Subcutaneous abdominal adipose tissue (tissue), 5 donors: ENCODE data around the gene SRGAP1.
"Not testable (repeated sequence)": the region's sequence is repeated elsewhere in the genome, so short reads cannot be mapped to it uniquely, and the experiment has no call there.

ENCODE experiments used
- H3K27ac ChIP-seq: one replicate; pipeline ENCODE4 v1.7.0; 2013; ENCODE audit warnings: low read depth, mild to moderate bottlenecking, inconsistent platforms, low read length, moderate library complexity
- H3K27me3 ChIP-seq, 5 donors: one replicate each; pipeline ENCODE4 v1.7.0; 2013; ENCODE audit warnings: low read length in 5 of 5, inconsistent platforms in 1 of 5; ENCODE audit not compliant: control insufficient read depth in 5 of 5, insufficient read depth in 4 of 5
- H3K36me3 ChIP-seq, 5 donors: one replicate each; pipeline ENCODE4 v1.7.0; 2013; ENCODE audit warnings: low read length in 5 of 5; ENCODE audit not compliant: control insufficient read depth in 5 of 5, insufficient read depth in 5 of 5
- H3K4me1 ChIP-seq, 5 donors: one replicate each; pipeline ENCODE4 v1.7.0; 2013; ENCODE audit warnings: low read length in 5 of 5, mild to moderate bottlenecking in 3 of 5, moderate library complexity in 1 of 5; ENCODE audit not compliant: control insufficient read depth in 5 of 5, insufficient read depth in 5 of 5
- H3K4me3 ChIP-seq, 5 donors: one replicate each; pipeline ENCODE4 v1.7.0; 2013; ENCODE audit warnings: low read length in 5 of 5, low read depth in 1 of 5
- H3K9ac ChIP-seq, 5 donors: one replicate each; pipeline ENCODE4 v1.7.0; 2013; ENCODE audit warnings: low read length in 5 of 5, mild to moderate bottlenecking in 4 of 5, moderate library complexity in 3 of 5
- H3K9me3 ChIP-seq, 5 donors: one replicate each; pipeline ENCODE4 v1.7.0; 2013; ENCODE audit warnings: low read length in 5 of 5; ENCODE audit not compliant: control insufficient read depth in 5 of 5
- donor health status: healthy.
- donor health status: healthy.
- donor health status: healthy.
- donor health status: healthy.
- donor health status: healthy.

The SRGAP1 gene

DNA sequence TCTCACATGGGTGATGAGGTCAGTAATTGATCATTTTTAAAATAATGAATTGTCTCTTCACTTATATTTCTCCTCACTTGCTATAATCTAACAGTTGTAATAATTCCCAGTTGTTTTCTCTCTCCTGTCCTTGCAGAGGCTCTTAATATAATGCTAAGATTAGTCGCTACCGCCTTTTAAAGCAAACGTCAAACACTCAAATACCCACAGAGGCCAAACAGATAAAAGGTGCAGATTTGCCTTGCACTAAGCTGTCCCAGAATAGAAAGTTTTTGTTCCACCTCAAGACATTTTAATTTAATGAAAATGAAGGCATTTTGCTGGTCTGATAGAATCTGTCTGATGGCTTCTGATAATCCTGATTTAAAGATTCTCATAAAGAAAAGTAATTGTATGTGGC, 218.6 kb downstream of the SRGAP1 start:
- Histone ChIP-seq H3K27me3 (no peaks in the 10 kb centered on the region), H3K36me3 (peaks cover 6 to 17% (median 9%) of the 10 kb centered on the region in 5 donors), H3K4me3 (no peak overlapping the region), H3K27ac (no peak overlapping the region), H3K4me1 (no peaks in the 10 kb centered on the region), H3K9ac (no peak overlapping the region), H3K9me3 (no peaks in the 10 kb centered on the region)

DNA sequence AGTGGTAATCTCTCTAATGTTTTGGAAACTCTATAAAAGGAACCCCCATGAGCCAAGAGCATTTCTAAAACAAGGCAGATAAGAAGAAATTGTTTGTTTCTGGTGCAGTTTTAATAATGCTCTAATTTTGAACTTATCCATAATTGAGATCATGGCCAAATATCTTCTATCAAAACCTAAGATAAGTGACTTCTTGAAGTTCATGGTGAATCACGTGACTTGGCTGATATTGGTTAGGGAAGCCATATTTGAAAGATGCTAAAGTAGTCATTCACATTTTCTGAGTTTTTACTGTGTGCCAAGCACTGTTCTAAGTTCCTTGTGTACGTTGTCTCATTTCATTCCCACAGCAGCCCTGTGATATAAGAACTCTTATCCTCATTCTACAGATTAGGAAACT, 219.7 kb downstream of the SRGAP1 start:
- H3K27me3 ChIP-seq = no peaks in the 10 kb centered on the region
- no peak overlapping the region for H3K9ac ChIP-seq
- no peaks in the 10 kb centered on the region for H3K9me3 ChIP-seq
- H3K4me1 ChIP-seq = no peaks in the 10 kb centered on the region
- H3K4me3 ChIP-seq = no peak overlapping the region
- H3K27ac ChIP-seq = no peak overlapping the region
- H3K36me3 ChIP-seq = peaks cover 6 to 17% (median 9%) of the 10 kb centered on the region in 5 donors

DNA sequence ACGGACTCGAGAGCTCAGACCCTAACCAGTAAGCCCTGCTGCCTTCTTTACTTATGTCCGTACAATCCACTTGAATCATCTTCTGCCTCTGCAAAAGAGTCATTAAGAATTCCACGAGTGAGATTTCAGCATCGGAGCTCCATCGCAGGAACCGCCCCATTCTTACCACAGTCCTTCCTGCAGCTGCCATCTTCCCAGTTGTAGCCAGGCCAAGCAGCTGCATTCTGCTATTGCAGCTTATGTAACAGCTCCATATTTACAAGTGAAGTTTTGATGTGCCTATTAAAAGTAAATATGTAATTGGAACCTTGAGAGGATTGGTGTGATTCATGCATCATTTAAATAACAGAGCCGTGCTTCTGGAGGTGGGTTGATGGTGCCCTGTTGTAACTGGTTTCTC, 220.2 kb downstream of the SRGAP1 start:
- Histone ChIP-seq H3K9ac (no peak overlapping the region), H3K9me3 (no peaks in the 10 kb centered on the region), H3K27ac (no peak overlapping the region), H3K27me3 (no peaks in the 10 kb centered on the region), H3K4me3 (no peak overlapping the region), H3K36me3 (peaks cover 6 to 17% (median 9%) of the 10 kb centered on the region in 5 donors), H3K4me1 (no peaks in the 10 kb centered on the region)

DNA sequence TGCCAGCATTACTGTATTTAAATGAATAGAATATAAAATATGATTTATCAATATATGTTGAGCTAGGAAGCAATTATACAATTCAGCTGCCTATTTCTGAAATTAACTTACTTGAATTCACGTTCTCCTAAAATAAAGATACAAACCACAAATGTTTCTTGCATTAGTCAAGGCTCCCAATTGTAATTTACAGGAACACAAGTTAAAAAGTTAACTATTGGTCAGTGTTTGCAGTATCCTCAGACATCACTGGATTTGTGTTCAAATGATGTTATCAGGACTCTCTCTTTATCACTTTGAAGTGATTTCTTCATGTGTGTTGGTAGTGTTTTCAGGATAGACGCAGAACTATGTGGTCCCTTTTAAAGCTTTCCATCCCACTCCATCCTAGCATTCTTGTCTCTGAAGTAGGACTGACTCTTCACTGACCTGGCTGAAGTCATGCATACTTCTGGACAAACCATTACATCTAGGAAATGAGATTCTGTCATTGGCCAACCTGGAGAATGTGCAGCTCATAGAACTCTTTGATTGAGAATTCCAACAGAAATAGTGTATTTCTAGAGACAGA, 221.5 kb downstream of the SRGAP1 start:
- Histone ChIP-seq H3K27ac (no peak overlapping the region), H3K27me3 (no peaks in the 10 kb centered on the region), H3K9me3 (no peaks in the 10 kb centered on the region), H3K4me3 (no peak overlapping the region), H3K9ac (no peak overlapping the region), H3K36me3 (peaks cover 6 to 17% (median 9%) of the 10 kb centered on the region in 5 donors), H3K4me1 (peaks cover 0 to 9% (median 6%) of the 10 kb centered on the region in 5 donors)

DNA sequence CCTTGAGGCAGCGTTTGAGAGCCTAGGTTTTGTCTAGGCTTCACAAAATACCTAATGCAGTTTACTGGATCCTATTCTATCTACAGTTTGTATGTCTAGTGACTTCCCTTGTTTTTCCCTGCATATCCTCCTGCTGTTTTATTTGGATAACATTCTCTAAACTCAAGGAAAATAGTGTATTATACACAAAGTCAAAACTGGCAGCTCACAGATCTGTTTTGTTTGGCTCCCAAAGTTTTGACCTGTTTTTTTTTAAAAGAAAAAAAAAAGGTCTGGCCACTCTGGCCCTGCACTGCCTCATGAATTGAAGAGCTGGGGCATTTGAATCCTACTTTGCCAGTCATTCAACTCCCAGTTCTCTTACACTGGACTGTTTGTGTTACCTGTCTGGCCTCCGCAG, 222.3 kb downstream of the SRGAP1 start:
- Histone ChIP-seq H3K9me3 (no peaks in the 10 kb centered on the region), H3K9ac (no peak overlapping the region), H3K4me1 (peaks cover 0 to 11% (median 6%) of the 10 kb centered on the region in 5 donors), H3K27ac (no peak overlapping the region), H3K27me3 (no peaks in the 10 kb centered on the region), H3K36me3 (peaks cover 6 to 17% (median 9%) of the 10 kb centered on the region in 5 donors), H3K4me3 (no peak overlapping the region)

DNA sequence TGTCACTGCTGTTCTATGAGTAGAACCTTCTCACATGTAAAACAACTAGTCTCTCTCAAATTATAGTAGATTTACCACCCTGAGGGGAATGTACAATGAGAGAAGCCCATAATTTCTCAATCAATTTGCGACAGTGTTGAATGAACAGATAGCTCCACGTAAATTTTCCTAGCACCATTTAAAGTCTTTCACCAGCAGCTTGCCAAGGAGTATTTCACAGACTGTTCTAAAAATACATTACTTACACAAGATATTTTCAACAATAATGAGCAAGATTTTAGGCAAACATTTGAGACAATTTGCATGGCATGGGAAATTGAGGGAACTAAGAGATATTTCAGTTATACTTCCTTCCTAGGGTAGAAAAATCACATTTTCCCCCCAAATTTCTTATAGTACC, 226.0 kb downstream of the SRGAP1 start:
- Histone ChIP-seq H3K36me3 (peaks cover 0 to 6% (median 4%) of the 10 kb centered on the region in 5 donors), H3K27ac (peak overlapping the region; percentile 4), H3K27me3 (no peaks in the 10 kb centered on the region), H3K4me3 (no peak overlapping the region), H3K9me3 (no peaks in the 10 kb centered on the region), H3K4me1 (peaks cover 0 to 11% (median 6%) of the 10 kb centered on the region in 5 donors), H3K9ac (no peak overlapping the region)

DNA sequence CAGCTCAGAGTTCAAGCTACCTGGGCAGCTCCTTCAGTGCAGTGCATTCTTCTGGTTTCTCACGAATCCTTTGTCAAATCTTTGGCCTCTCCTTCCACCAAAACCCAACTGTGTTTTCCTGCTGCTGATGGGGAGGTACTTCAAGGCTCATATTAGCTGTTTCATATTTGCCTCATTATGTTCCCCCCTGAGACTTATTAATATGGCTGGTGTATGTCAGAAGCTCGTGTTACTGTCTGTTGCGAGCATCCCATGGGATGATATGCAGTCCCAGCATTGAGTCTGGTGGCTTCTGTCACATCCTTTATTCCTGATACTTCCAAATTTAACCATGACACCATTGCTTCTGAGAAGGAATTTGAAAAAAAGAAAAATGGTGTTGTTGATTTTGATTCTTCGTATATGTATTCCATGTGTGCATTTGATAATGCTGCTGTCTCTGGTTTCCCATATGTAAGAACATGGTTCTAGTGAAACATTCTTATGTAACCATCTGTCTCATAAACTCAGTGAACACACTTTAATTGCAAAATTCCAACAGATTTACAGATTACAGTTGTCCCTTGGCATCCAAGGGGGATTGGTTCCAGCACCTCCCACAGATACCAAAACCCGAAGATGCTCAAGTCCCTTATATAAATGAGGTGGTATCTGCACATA, 228.5 kb downstream of the SRGAP1 start:
- Histone ChIP-seq H3K27ac (no peak overlapping the region), H3K27me3 (no peaks in the 10 kb centered on the region), H3K4me3 (no peak overlapping the region), H3K9ac (no peak overlapping the region), H3K9me3 (no peaks in the 10 kb centered on the region), H3K36me3 (peaks cover 0 to 3% (median 0%) of the 10 kb centered on the region in 5 donors), H3K4me1 (peaks cover 0 to 11% (median 6%) of the 10 kb centered on the region in 5 donors)

DNA sequence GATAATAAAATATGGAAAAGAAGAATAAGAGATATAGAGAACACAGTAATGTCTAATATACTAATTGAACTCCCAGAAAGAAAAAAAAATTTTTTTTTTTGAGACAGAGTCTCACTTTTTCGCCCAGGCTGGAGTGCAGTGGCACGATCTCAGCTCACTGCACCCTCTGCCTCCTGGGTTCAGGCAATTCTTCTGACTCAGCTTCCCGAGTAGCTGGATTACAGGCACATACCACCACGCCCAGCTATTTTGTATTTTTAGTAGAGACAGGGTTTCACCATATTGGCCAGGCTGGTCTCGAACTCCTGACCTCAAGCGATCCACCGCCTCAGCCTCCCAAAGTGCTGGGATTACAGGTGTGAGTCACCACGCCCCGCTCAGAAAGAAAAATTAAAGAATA, 232.1 kb downstream of the SRGAP1 start:
- not testable (repeated sequence) for H3K4me1 ChIP-seq, H3K27ac ChIP-seq, H3K4me3 ChIP-seq, H3K9ac ChIP-seq, H3K9me3 ChIP-seq, H3K27me3 ChIP-seq
- peaks cover 0 to 15% (median 9%) of the 10 kb centered on the region in 5 donors for H3K36me3 ChIP-seq

DNA sequence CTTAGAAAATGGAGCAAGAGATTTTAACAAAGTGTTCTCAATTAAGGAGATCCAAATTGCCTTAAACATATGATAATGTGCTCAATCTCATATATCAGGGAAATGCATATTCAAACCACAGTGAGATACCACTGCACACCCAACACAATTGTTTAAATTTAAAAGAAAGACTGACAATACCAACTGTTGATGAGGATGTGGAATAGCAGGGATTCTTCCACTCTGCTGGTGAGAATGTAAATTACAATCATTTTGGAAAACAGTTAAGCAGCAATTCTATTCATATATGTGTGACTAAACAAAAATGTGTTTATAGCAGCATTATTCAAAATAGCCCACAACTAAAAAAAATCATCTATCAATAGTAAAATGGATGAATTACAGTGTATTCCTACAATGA, 233.4 kb downstream of the SRGAP1 start:
- Histone ChIP-seq H3K9ac (no peak overlapping the region), H3K4me3 (no peak overlapping the region), H3K27me3 (no peaks in the 10 kb centered on the region), H3K36me3 (peaks cover 0 to 15% (median 9%) of the 10 kb centered on the region in 5 donors), H3K27ac (no peak overlapping the region), H3K4me1 (peaks cover 0 to 7% (median 5%) of the 10 kb centered on the region in 5 donors), H3K9me3 (no peaks in the 10 kb centered on the region)

DNA sequence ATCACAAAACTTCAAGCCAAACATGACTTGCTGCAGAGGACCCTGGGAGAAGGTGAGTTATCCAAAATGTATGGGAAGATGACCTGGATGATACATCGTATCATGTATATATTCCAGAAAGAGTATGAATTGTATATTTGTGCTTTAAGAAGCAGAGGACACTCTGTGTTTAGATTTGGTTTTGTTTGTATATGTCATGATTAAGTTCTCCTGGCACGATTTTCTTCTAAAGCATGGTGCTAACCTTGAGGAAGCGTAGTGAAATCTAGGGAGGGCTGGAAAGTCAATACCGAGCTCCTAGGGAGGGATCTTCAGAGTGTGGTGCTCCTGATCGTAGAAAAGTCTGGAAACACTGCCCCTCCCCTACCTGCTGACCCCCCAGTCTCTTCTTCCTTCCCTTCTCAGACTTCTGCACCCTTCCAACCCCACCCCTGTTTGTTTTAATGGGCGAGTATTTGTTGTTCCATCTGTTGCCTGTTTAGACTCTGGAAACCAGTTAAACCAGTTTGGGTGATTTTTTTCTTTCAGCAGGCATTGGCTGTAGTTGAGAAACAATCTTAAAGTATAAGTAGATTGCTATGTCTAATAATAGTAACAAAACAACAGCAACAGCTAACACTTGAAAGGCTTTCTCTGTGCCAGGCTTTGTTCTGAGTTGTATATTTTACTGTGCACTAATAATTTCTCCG, 236.0 kb downstream of the SRGAP1 start:
- Histone ChIP-seq H3K27ac (no peak overlapping the region), H3K9me3 (no peaks in the 10 kb centered on the region), H3K36me3 (peaks cover 0 to 15% (median 9%) of the 10 kb centered on the region in 5 donors), H3K4me3 (no peak overlapping the region), H3K27me3 (no peaks in the 10 kb centered on the region), H3K9ac (no peak overlapping the region), H3K4me1 (peaks cover 0 to 16% (median 12%) of the 10 kb centered on the region in 5 donors)
